Nephron progenitor cell (in vitro differentiated cells): ENCODE results near the gene VSTM2L.

Experiments
- DNase-seq: peaks from one replicate; pipeline ENCODE4 v3.0.0; 2021
- H3K27ac Mint-ChIP-seq: 2 replicates; pipeline ENCODE4 v1.8.0; 2021; ENCODE audit warnings: mild to moderate bottlenecking, moderate library complexity, mixed read lengths
- H3K27me3 Mint-ChIP-seq: 2 replicates; pipeline ENCODE4 v1.8.0; 2021; ENCODE audit warnings: mild to moderate bottlenecking, low read depth, mixed read lengths; ENCODE audit not compliant: poor library complexity
- H3K36me3 Mint-ChIP-seq: 2 replicates; pipeline ENCODE4 v1.8.0; 2021; ENCODE audit warnings: low read depth, mixed read lengths
- H3K4me1 Mint-ChIP-seq: 2 replicates; pipeline ENCODE4 v1.8.0; 2021; ENCODE audit warnings: mixed read lengths
- H3K4me3 Mint-ChIP-seq: 2 replicates; pipeline ENCODE4 v1.8.0; 2021; ENCODE audit warnings: mild to moderate bottlenecking, moderate library complexity, mixed read lengths
- H3K9me3 Mint-ChIP-seq: 2 replicates; pipeline ENCODE4 v1.8.0; 2021; ENCODE audit warnings: mild to moderate bottlenecking, moderate library complexity, mixed read lengths
- CTCF ChIP-seq: fragments of 200-600 bp; sonication (generic); IDR thresholded peaks from 2 replicates; pipeline ENCODE4 v1.5.0; 2021; ENCODE audit warnings: antibody characterized with exemption

VSTM2L gene

GRCh38 chr20:37933786-37934633 is 31.1 kb downstream of the VSTM2L start:
- Mint-ChIP-seq H3K36me3 (no peaks in the 10 kb centered on the region), H3K4me1 (peaks cover 55% of the 10 kb centered on the region), H3K9me3 (no peaks in the 10 kb centered on the region), H3K27ac (no peak overlapping the region), H3K27me3 (peaks cover 14% of the 10 kb centered on the region), H3K4me3 (no peak overlapping the region)
- TF ChIP-seq CTCF, result no peak
- no peak for DNase-seq

- peaks cover 47% of the 10 kb centered on the region for H3K4me1 Mint-ChIP-seq
- no peak for TF ChIP-seq CTCF
- H3K27me3 Mint-ChIP-seq, result peaks cover 19% of the 10 kb centered on the region
- DNase-seq, result no peak
- H3K9me3 Mint-ChIP-seq, result no peaks in the 10 kb centered on the region
- no peaks in the 10 kb centered on the region for H3K36me3 Mint-ChIP-seq
- H3K4me3 Mint-ChIP-seq, result no peak overlapping the region
- no peak overlapping the region for H3K27ac Mint-ChIP-seq
These were observed 31.9 kb downstream of the VSTM2L start for GRCh38 chr20:37934634-37935375.

GRCh38 chr20:37935435-37935834 is 32.5 kb downstream of the VSTM2L start:
- no peak for DNase-seq
- Mint-ChIP-seq H3K36me3 (no peaks in the 10 kb centered on the region), H3K27me3 (peaks cover 20% of the 10 kb centered on the region), H3K4me3 (no peak overlapping the region), H3K9me3 (no peaks in the 10 kb centered on the region), H3K27ac (no peak overlapping the region), H3K4me1 (peaks cover 40% of the 10 kb centered on the region)
- TF ChIP-seq CTCF, result no peak

- Mint-ChIP-seq H3K4me3 (no peak overlapping the region), H3K4me1 (peaks cover 34% of the 10 kb centered on the region), H3K9me3 (no peaks in the 10 kb centered on the region), H3K27me3 (peaks cover 23% of the 10 kb centered on the region), H3K36me3 (no peaks in the 10 kb centered on the region), H3K27ac (no peak overlapping the region)
- no peak for DNase-seq
- no peak for TF ChIP-seq CTCF
These were observed 33.1 kb downstream of the VSTM2L start for GRCh38 chr20:37936041-37936440.

GRCh38 chr20:37936451-37936850 is 33.5 kb downstream of the VSTM2L start:
- H3K9me3 Mint-ChIP-seq, result no peaks in the 10 kb centered on the region
- no peak overlapping the region for H3K4me3 Mint-ChIP-seq
- no peaks in the 10 kb centered on the region for H3K36me3 Mint-ChIP-seq
- no peak overlapping the region for H3K27ac Mint-ChIP-seq
- H3K4me1 Mint-ChIP-seq, result peaks cover 31% of the 10 kb centered on the region
- no peak for DNase-seq
- peaks cover 20% of the 10 kb centered on the region for H3K27me3 Mint-ChIP-seq
- no peak for TF ChIP-seq CTCF
